HepG2 (cell line): ENCODE data around the gene FCER1G. TPM values are rescaled to one million over a fixed set of nuclear protein-coding genes. Genes with fewer than 3 reads are reported as not detected.

Experiments used
- ARNT2 ChIP-seq: sonication (generic); formaldehyde crosslinking; IDR thresholded peaks from 2 replicates; pipeline ENCODE4 v1.8.0; 2022; ENCODE audit warnings: mild to moderate bottlenecking, low read depth, missing genetic modification reagents, moderate library complexity
- BRF2 ChIP-seq: sonication (generic); formaldehyde crosslinking; IDR thresholded peaks from 2 replicates; pipeline ENCODE4 v1.8.1; 2022; ENCODE audit warnings: mild to moderate bottlenecking, missing genetic modification reagents
- MATR3 ChIP-seq: sonication (generic); formaldehyde crosslinking; IDR thresholded peaks from 2 replicates; pipeline ENCODE4 v1.4.0; 2020; ENCODE audit warnings: missing genetic modification reagents
- POGZ ChIP-seq: sonication (generic); formaldehyde crosslinking; IDR thresholded peaks from 2 replicates; pipeline ENCODE4 v1.4.0; 2020; ENCODE audit warnings: mild to moderate bottlenecking, missing genetic modification reagents
- REPIN1 ChIP-seq: sonication (generic); formaldehyde crosslinking; IDR thresholded peaks from 2 replicates; pipeline ENCODE4 v1.8.0; 2022; ENCODE audit warnings: missing genetic modification reagents, low read depth, mild to moderate bottlenecking, borderline replicate concordance
- TBX3 ChIP-seq: fragments of 450-650 bp; IDR thresholded peaks from 2 replicates; pipeline ENCODE4 v1.6.1; 2017; ENCODE audit warnings: antibody characterized with exemption, mild to moderate bottlenecking, inconsistent platforms, borderline replicate concordance
- TGIF2 ChIP-seq: IDR thresholded peaks from 2 replicates; pipeline ENCODE4 v1.6.1; 2016; ENCODE audit warnings: control low read depth, missing compliant biosample characterization
- TMF1 ChIP-seq: sonication (generic); formaldehyde crosslinking; IDR thresholded peaks from 2 replicates; pipeline ENCODE4 v1.8.1; 2022; ENCODE audit warnings: low read depth, missing genetic modification reagents
- ZBTB10 ChIP-seq: sonication (generic); formaldehyde crosslinking; IDR thresholded peaks from 2 replicates; pipeline ENCODE4 v1.4.0; 2020; ENCODE audit warnings: missing genetic modification reagents, borderline replicate concordance
- ZFAT ChIP-seq: sonication (generic); formaldehyde crosslinking; conservative IDR thresholded peaks from 2 replicates; pipeline ENCODE4 v1.8.1; 2023; ENCODE audit warnings: missing genetic modification reagents, inconsistent platforms
- ZNF652 ChIP-seq: IDR thresholded peaks from 2 replicates; pipeline ENCODE4 v1.6.1; 2016; ENCODE audit warnings: low read depth, borderline replicate concordance
- ZNF709 ChIP-seq: sonication (generic); formaldehyde crosslinking; IDR thresholded peaks from 2 replicates; pipeline ENCODE4 v1.5.0; 2020; ENCODE audit warnings: mild to moderate bottlenecking, missing genetic modification reagents
- polyA plus RNA-seq, 8 experiments: library from polyadenylated mRNA; depleted of rRNA in 3 of 8; stranded (reverse) in 7 of 8; unstranded in 1 of 8; fragments of >200 nt; fragmentation: Illumina TruSeq in 4 of 8; extraction: Trizol in 4 of 8; gene quantifications; 2 replicates each; pipeline versions ENCODE4 v1.2.1 to v1.2.3, GENCODE V29; 2011 to 2016; ENCODE audit warnings: low read depth in 4 of 8, missing spikeins in 1 of 8, mixed read lengths in 1 of 8; ENCODE audit not compliant: insufficient read depth in 1 of 8
- total RNA-seq, 5 experiments: library from RNA; depleted of rRNA; stranded (reverse); fragments of >200 nt; fragmentation: Illumina TruSeq; extraction: Trizol; gene quantifications; 2 replicates each; pipeline ENCODE4 v1.2.3, GENCODE V29; 2016; ENCODE audit warnings: low read depth in 1 of 5
- TF ChIP-seq, protein P1 (sequence below): sonication (generic); formaldehyde crosslinking; IDR thresholded peaks from 2 replicates; pipeline ENCODE4 v1.4.0; 2020; ENCODE audit warnings: low read depth, mild to moderate bottlenecking, missing genetic modification reagents
- TF ChIP-seq, protein P2 (sequence below): sonication (generic); formaldehyde crosslinking; IDR thresholded peaks from 2 replicates; pipeline ENCODE4 v1.5.0; 2020; ENCODE audit warnings: mild to moderate bottlenecking, missing genetic modification reagents, borderline replicate concordance
- TF ChIP-seq, protein P3 (sequence below): sonication (generic); formaldehyde crosslinking; IDR thresholded peaks from 2 replicates; pipeline ENCODE4 v1.8.1; 2023; ENCODE audit warnings: mild to moderate bottlenecking, moderate library complexity, missing genetic modification reagents

The FCER1G gene
- total and polyA plus RNA-seq, 2 of the 13 experiments (the other 11 are each of a cell fraction or from before 2014, with no cell fraction given) = 1.3 to 6.4 TPM

DNA sequence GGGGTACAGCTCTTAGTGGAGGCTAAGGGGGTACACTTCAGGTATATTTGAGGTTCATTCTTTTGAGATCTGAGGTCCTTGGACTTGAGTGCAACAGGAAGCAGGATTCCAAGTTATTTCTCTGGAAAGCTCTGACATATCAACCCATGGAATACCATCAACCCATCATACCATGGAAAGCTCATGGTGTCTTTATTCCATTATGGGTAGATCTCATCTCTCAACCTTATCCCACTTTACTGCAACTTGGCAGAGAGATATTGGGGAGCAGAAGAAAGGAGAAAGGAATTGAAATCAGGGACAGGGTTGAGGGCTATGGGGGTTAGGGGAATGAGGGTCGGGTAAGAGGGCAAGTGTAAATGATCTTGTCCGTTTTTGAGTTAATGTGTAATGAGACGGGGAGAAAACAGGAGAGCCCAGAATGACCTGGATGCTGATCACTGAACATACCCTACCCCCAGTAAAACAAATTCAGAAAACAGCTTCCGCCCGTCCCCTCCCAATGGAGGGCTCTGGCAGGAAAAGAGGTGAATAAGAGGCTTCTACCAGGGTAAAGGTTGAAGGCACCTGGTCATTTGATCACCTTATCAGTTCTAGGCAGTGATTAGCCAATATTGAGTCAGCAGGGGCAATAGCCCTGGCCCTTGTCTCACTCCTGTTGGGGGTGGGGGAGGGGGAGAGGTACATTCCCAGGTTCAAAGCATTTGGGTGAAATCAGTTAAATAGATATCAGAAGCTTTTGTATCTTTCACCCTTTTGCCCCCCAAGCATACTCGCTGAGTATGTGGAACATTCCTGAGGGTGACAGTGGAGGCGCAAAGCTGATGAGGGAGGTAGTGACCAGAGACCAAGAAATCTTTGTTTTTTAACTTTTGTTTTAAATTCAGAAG is 9.0 kb downstream of the FCER1G start (continued):
- TF ChIP-seq TBX3 = peak; percentile 33; the same call in 1 of the 2 replicates
- TF ChIP-seq BRF2 (CRISPR knock-in tag) = 0 out of 2 replicates have a peak, but pooled peaks have one; percentile 8
- TF ChIP-seq, protein P1, sequence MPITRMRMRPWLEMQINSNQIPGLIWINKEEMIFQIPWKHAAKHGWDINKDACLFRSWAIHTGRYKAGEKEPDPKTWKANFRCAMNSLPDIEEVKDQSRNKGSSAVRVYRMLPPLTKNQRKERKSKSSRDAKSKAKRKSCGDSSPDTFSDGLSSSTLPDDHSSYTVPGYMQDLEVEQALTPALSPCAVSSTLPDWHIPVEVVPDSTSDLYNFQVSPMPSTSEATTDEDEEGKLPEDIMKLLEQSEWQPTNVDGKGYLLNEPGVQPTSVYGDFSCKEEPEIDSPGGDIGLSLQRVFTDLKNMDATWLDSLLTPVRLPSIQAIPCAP = no peak
- peak; percentile 77 for TF ChIP-seq TGIF2
- TF ChIP-seq, protein P2, sequence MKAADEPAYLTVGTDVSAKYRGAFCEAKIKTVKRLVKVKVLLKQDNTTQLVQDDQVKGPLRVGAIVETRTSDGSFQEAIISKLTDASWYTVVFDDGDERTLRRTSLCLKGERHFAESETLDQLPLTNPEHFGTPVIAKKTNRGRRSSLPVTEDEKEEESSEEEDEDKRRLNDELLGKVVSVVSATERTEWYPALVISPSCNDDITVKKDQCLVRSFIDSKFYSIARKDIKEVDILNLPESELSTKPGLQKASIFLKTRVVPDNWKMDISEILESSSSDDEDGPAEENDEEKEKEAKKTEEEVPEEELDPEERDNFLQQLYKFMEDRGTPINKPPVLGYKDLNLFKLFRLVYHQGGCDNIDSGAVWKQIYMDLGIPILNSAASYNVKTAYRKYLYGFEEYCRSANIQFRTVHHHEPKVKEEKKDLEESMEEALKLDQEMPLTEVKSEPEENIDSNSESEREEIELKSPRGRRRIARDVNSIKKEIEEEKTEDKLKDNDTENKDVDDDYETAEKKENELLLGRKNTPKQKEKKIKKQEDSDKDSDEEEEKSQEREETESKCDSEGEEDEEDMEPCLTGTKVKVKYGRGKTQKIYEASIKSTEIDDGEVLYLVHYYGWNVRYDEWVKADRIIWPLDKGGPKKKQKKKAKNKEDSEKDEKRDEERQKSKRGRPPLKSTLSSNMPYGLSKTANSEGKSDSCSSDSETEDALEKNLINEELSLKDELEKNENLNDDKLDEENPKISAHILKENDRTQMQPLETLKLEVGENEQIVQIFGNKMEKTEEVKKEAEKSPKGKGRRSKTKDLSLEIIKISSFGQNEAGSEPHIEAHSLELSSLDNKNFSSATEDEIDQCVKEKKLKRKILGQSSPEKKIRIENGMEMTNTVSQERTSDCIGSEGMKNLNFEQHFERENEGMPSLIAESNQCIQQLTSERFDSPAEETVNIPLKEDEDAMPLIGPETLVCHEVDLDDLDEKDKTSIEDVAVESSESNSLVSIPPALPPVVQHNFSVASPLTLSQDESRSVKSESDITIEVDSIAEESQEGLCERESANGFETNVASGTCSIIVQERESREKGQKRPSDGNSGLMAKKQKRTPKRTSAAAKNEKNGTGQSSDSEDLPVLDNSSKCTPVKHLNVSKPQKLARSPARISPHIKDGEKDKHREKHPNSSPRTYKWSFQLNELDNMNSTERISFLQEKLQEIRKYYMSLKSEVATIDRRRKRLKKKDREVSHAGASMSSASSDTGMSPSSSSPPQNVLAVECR (CRISPR knock-in tag) = 0 out of 2 replicates have a peak, but pooled peaks have one; percentile 39
- no peak; the same call in 1 of the 2 replicates for TF ChIP-seq ZNF652
- peak; percentile 56; the same call in 1 of the 2 replicates for TF ChIP-seq ZBTB10 (CRISPR knock-in tag)
- TF ChIP-seq ZNF709 (CRISPR knock-in tag) = peak; percentile 33; the same call in 1 of the 2 replicates
- peak; percentile 2; the same call in 1 of the 2 replicates for TF ChIP-seq ARNT2 (CRISPR knock-in tag)
- no peak for TF ChIP-seq MATR3 (CRISPR knock-in tag)
- peak; percentile 49; the same call in 1 of the 2 replicates for TF ChIP-seq REPIN1 (CRISPR knock-in tag)
- no peak for TF ChIP-seq ZFAT (CRISPR knock-in tag)
- TF ChIP-seq, protein P3, sequence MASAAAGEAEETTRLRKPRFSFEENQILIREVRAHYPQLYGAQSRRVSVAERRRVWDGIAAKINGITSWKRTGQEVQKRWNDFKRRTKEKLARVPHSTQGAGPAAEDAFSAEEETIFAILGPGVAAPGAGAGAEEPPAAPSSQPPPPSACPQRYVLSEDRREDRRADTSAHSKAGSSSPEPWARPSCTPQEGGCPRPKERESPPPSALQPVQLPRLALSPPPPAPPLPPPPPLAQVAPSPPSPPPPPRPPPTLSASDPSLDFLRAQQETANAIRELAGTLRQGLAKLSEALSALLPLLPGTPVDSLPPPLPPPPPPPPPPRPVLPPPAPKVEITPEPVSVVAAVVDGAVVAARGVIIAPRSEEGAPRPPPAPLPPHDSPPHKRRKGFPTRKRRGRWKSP (CRISPR knock-in tag) = no peak
- TF ChIP-seq TMF1 = 0 out of 2 replicates have a peak, but pooled peaks have one; percentile 3
- TF ChIP-seq POGZ (CRISPR knock-in tag) = no peak
